Glutamatergic neuron (in vitro differentiated cells): ENCODE data around the gene GNB5. TPM values are rescaled to one million over a fixed set of nuclear protein-coding genes. Genes with fewer than 3 reads are reported as not detected.

ENCODE experiments used
- DNase-seq: peaks from one replicate; pipeline ENCODE4 v3.0.0; 2022
- H3K27ac Mint-ChIP-seq: one replicate; pipeline ENCODE4 v1.8.0; 2020; ENCODE audit warnings: mild to moderate bottlenecking, mixed read lengths, inconsistent platforms; ENCODE audit not compliant: unreplicated experiment
- H3K27me3 Mint-ChIP-seq: one replicate; pipeline ENCODE4 v1.8.0; 2020; ENCODE audit warnings: mild to moderate bottlenecking, moderate library complexity, mixed read lengths, inconsistent platforms; ENCODE audit not compliant: unreplicated experiment
- H3K36me3 Mint-ChIP-seq: one replicate; pipeline ENCODE4 v1.8.0; 2020; ENCODE audit warnings: mild to moderate bottlenecking, mixed read lengths, inconsistent platforms; ENCODE audit not compliant: unreplicated experiment
- H3K4me1 Mint-ChIP-seq: one replicate; pipeline ENCODE4 v1.8.0; 2020; ENCODE audit warnings: mild to moderate bottlenecking, low read depth, mixed read lengths, inconsistent platforms; ENCODE audit not compliant: unreplicated experiment
- H3K4me3 Mint-ChIP-seq: one replicate; pipeline ENCODE4 v1.8.0; 2020; ENCODE audit warnings: mild to moderate bottlenecking, mixed read lengths, inconsistent platforms; ENCODE audit not compliant: unreplicated experiment
- H3K9me3 Mint-ChIP-seq: one replicate; pipeline ENCODE4 v1.8.0; 2020; ENCODE audit warnings: mild to moderate bottlenecking, moderate library complexity, mixed read lengths, inconsistent platforms; ENCODE audit not compliant: unreplicated experiment
- total RNA-seq: library from RNA; stranded (reverse); fragmentation: NEBNext Ultra II Directional; extraction: Animal tissue kit (Norgen Biotek cat#: 25700); gene quantifications from one replicate; pipeline ENCODE4 v1.2.1, GENCODE V29; 2021; ENCODE audit not compliant: unreplicated experiment
- TF ChIP-seq, protein P1 (sequence below): fragments of 200-600 bp; sonication (generic); IDR thresholded peaks from one replicate; pipeline ENCODE4 v1.5.0; 2021; ENCODE audit not compliant: partially characterized antibody, unreplicated experiment

GNB5 gene
- total RNA-seq, 1 donor from 2014 or later = 28.4 TPM

DNA sequence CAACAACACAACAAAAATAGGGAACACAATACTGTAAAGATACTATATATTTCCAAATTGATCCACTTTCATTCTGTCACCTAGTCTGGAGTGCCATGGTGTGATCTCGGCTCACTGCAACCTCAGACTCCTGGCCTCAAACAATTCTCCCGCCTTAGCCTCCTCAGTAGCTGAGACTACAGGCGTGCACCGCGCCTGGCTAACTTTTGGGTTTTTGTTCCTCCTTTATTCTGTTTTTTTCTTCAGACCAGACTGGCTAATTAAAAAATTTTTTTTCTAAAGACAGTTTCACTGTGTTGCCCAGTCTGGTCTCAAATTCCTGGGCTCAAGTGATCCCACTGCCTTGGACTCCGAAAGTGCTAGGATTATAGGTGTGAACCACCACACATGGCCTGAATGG lies 84.0 kb downstream of the GNB5 start:
- peaks cover 5% of the 10 kb centered on the region for H3K27me3 Mint-ChIP-seq
- H3K4me3 Mint-ChIP-seq = no peak overlapping the region
- DNase-seq = no peak
- TF ChIP-seq, protein P1, sequence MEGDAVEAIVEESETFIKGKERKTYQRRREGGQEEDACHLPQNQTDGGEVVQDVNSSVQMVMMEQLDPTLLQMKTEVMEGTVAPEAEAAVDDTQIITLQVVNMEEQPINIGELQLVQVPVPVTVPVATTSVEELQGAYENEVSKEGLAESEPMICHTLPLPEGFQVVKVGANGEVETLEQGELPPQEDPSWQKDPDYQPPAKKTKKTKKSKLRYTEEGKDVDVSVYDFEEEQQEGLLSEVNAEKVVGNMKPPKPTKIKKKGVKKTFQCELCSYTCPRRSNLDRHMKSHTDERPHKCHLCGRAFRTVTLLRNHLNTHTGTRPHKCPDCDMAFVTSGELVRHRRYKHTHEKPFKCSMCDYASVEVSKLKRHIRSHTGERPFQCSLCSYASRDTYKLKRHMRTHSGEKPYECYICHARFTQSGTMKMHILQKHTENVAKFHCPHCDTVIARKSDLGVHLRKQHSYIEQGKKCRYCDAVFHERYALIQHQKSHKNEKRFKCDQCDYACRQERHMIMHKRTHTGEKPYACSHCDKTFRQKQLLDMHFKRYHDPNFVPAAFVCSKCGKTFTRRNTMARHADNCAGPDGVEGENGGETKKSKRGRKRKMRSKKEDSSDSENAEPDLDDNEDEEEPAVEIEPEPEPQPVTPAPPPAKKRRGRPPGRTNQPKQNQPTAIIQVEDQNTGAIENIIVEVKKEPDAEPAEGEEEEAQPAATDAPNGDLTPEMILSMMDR = no peak
- no peak overlapping the region for H3K27ac Mint-ChIP-seq
- no peaks in the 10 kb centered on the region for H3K36me3 Mint-ChIP-seq
- H3K9me3 Mint-ChIP-seq = peaks cover 6% of the 10 kb centered on the region
- H3K4me1 Mint-ChIP-seq = peaks cover 7% of the 10 kb centered on the region

DNA sequence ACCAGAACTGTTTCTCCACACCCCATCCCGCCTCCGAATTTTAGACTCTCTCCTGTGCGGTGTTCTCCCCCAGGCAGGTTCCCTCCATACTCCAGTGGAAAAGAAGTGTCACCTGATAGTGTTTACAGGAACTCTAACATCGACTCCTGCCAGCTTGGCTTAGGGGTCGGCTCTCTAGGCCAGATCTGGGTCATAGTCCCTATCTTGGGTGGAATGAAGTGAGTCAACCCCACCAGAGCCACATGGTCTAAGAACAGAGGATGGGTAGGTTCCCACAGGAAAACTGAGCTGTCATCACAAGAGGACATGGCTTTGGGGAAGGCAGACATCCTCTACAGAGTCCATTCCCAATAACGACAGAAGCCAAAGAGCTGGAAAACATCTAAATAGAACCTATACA lies 84.6 kb downstream of the GNB5 start:
- Mint-ChIP-seq H3K27ac (no peak overlapping the region), H3K9me3 (peaks cover 6% of the 10 kb centered on the region), H3K27me3 (peaks cover 5% of the 10 kb centered on the region), H3K4me3 (no peak overlapping the region), H3K36me3 (no peaks in the 10 kb centered on the region), H3K4me1 (peaks cover 7% of the 10 kb centered on the region)
- TF ChIP-seq, protein P1 = no peak
- DNase-seq = no peak

DNA sequence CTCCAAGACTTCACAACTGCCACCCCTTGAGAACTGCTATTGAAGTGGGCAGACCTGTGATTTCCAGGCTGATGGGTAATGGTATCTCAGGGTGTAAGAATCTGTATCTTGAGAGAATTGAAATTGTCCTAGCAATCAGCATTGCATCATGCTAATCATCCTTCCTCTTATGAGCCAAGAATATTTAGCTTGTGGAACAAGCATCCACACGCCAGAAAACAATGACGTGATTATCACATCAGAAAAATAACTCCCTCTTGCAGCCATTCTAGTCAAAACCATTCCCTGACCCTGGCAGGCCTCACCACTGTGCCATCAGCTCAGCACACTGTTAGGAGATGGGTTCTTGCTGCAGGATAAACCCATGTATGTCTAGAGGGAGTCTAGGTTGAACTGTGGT lies 85.3 kb downstream of the GNB5 start:
- H3K27me3 Mint-ChIP-seq = peaks cover under 1% of the 10 kb centered on the region
- TF ChIP-seq, protein P1 = no peak
- H3K36me3 Mint-ChIP-seq = no peaks in the 10 kb centered on the region
- no peak overlapping the region for H3K4me3 Mint-ChIP-seq
- peaks cover 7% of the 10 kb centered on the region for H3K4me1 Mint-ChIP-seq
- no peak for DNase-seq
- H3K27ac Mint-ChIP-seq = no peak overlapping the region
- peaks cover 3% of the 10 kb centered on the region for H3K9me3 Mint-ChIP-seq

DNA sequence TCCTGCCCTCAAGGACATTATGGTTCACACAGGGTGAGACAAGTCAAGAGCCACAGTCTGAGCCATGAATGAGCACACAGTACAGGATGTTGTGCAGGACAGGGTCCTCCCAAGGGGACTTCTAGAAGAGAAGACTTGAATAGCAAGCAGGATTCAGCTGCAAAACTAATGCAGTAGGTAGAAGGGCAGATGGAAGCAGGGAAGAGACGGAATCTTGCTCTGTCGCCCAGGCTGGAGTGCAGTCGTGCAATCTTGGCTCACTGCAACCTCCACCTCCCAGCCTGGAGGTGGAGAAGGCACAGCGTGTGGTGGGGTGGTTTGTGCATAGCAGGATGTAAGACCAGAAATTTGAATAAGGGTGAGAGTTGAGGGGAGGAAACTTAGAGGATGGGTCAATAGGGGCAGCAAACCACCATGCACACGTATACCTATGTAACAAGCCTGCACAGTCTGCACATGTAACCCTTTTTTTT lies 86.6 kb downstream of the GNB5 start:
- H3K4me1 Mint-ChIP-seq = peaks cover 7% of the 10 kb centered on the region
- H3K4me3 Mint-ChIP-seq = no peak overlapping the region
- H3K27me3 Mint-ChIP-seq = no peaks in the 10 kb centered on the region
- peaks cover 2% of the 10 kb centered on the region for H3K9me3 Mint-ChIP-seq
- no peak overlapping the region for H3K27ac Mint-ChIP-seq
- DNase-seq = no peak
- TF ChIP-seq, protein P1 = no peak
- H3K36me3 Mint-ChIP-seq = no peaks in the 10 kb centered on the region

DNA sequence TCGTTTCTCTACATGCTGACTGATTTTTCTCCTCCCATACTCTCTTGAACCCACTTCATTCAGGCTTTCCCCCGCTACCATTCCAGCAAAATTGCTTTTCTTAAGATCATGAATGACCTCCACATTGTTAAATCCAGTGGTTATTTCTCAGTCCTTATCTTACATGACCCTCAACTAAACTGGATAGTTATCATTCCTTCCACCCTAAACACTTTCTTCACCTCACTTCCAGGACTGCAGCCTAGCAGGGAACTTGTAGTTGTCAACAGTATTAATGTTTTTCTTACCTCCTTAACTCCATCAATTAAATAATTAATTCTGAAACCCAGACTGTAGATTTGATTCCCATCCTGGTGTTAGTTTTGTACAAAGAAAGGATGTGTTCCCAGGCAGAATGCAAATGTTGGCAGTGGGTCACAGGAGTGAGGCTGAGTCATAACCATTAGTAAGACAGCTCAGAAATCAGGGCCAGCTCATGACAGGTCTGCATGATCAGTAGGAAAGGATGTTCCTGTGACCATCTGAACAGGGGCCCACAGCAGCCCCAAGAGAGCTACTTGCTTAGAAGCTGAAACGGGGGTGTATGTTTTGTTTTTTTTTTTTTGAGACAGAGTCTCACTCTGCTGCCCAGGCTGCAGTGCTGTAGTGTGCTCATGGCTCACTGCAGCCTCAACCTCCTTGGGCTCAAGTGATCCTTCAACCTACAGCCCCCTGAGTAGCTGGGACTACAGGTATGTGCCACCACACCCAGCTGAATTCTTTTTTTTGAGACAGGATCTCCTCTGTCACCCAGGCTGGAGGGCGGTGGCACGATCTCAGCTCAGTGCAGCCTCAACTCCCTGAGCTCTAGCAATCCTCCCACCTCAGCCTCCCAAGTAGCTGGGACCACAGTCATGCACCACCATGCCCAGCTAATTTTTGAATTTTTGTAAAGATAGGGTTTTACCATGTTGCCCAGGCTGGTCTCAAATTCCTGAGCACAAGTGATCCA lies 87.7 kb downstream of the GNB5 start:
- no peak overlapping the region for H3K27ac Mint-ChIP-seq
- H3K27me3 Mint-ChIP-seq = no peaks in the 10 kb centered on the region
- peaks cover 7% of the 10 kb centered on the region for H3K4me1 Mint-ChIP-seq
- no peak for DNase-seq
- H3K36me3 Mint-ChIP-seq = no peaks in the 10 kb centered on the region
- TF ChIP-seq, protein P1 = no peak
- no peaks in the 10 kb centered on the region for H3K9me3 Mint-ChIP-seq
- H3K4me3 Mint-ChIP-seq = no peak overlapping the region
